T47D (cell line): Measurements from ENCODE around the gene GNAS.
"Not testable (repeated sequence)": the region's sequence is repeated elsewhere in the genome, so short reads cannot be mapped to it uniquely, and the experiment has no call there.

Experiments used
- DNase-seq, 2 experiments: peaks; one replicate each; pipeline versions ENCODE4 v3.0.0 to v3.0.0-alpha.2; 2011 to 2012; ENCODE audit warnings: low read depth in 1 of 2, low spot score in 1 of 2
- JUND ChIP-seq: IDR thresholded peaks from 2 replicates; pipeline ENCODE4 v1.6.1; 2012; ENCODE audit warnings: low read depth
- in situ Hi-C: cut with HindIII; loops from 2 replicates; pipeline ENCODE4 v1.10.0; 2016; ENCODE audit warnings: low sequenced_read_pairs, low pct_unique_long_range_greater_than_20kb

GNAS gene

DNA sequence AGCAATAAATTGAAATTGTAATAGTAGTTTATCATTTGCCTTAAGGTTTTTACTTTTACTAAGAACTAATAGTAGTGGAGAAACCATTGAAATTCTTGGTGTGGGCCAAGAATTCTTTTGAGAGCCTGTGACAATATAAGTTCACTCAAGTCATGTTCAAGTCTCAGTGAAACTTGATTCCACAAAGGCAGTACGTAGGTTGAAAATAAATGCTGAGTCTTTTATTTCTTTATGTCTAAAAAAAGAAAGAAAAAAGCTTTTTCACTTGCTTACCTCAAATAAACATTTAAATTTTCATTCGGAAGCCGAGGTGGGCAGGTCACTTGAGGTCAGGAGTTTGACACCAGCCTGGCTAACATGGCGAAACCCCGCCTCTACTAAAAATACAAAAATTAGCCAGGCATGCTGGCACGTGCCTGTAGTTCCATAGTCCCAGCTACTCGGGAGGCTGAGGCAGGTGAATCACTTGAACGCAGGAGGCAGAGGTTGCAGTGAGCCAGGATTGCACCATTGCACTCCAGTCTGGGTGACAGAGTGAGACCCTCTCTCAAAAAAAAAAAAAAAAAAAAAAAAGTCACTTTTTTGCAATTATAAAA lies 70.7 kb downstream of the GNAS start:
- in situ Hi-C loops: no loop called here
- TF ChIP-seq JUND: no peak
- DNase-seq: no peak

- in situ Hi-C loops: no loop called here
These were observed 74.4 kb downstream of the GNAS start for GRCh38 chr20:58926802-58927489.

GRCh38 chr20:58927490-58928061 lies 75.1 kb downstream of the GNAS start:
- DNase-seq: no peak
- no peak for TF ChIP-seq JUND
- in situ Hi-C loops: no loop called here

More at GRCh38 chr20:58926802-58927489, 74.4 kb downstream of the GNAS start:
- no peak for TF ChIP-seq JUND
- DNase-seq: no peak

DNA sequence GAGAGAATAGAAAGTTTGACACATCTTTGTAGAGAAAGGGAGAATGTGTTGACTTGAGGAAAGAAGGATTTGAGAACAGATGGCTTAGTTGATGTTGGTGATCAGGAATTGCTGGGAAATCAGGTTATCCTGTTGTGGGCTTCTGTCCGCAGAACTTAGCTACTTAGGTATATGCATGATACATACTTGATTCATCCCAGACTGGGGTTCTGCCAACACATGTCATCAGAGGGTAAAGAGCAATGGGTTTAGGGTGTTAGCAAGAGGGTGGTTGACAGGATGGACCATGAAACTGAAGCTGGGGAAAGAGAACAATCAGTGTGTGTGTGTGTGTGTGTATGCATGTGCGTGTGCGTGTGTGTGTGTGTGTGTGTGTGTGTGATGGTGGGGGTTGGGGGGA lies 78.0 kb downstream of the GNAS start:
- no peak for TF ChIP-seq JUND
- DNase-seq: no peak
- in situ Hi-C loops: no loop called here

- in situ Hi-C loops: no loop called here
- no peak for DNase-seq
- no peak for TF ChIP-seq JUND
These were observed 79.7 kb downstream of the GNAS start for GRCh38 chr20:58932170-58932569.

DNA sequence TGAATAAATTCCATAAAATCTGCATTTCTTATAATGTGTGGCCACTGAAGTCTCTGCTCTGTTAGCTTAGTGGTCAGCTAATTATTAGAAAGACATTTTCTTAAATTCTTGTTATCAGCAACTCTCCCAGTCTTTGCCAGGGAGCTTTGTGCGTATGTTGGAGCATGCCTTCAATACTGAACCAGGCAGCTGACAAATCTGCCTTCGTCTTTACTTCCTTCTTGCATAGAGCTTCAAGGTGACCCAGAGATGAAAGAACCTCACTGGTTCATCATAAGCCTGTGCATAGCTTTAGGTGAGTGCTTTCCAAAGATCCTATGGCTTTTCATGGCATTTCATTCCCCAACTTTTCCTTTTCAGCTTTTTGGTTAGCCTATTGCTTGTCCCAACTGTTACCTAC lies 85.6 kb downstream of the GNAS start:
- TF ChIP-seq JUND: no peak
- in situ Hi-C loops: no loop called here
- DNase-seq: no peak

GRCh38 chr20:58938541-58938940 lies 86.0 kb downstream of the GNAS start:
- DNase-seq: no peak
- TF ChIP-seq JUND: no peak
- in situ Hi-C loops: no loop called here

- no peak for TF ChIP-seq JUND
- DNase-seq: no peak
- in situ Hi-C loops: no loop called here
These were observed 89.0 kb downstream of the GNAS start for GRCh38 chr20:58941471-58941870.

GRCh38 chr20:58942549-58942948 lies 90.0 kb downstream of the GNAS start:
- in situ Hi-C loops: no loop called here
- DNase-seq: no peak
- no peak for TF ChIP-seq JUND

- no peak for TF ChIP-seq JUND
- peak in 1 of 2 experiments; percentile 20 for DNase-seq
- in situ Hi-C loops: no loop called here
These were observed 92.1 kb downstream of the GNAS start for GRCh38 chr20:58944610-58945009.

DNA sequence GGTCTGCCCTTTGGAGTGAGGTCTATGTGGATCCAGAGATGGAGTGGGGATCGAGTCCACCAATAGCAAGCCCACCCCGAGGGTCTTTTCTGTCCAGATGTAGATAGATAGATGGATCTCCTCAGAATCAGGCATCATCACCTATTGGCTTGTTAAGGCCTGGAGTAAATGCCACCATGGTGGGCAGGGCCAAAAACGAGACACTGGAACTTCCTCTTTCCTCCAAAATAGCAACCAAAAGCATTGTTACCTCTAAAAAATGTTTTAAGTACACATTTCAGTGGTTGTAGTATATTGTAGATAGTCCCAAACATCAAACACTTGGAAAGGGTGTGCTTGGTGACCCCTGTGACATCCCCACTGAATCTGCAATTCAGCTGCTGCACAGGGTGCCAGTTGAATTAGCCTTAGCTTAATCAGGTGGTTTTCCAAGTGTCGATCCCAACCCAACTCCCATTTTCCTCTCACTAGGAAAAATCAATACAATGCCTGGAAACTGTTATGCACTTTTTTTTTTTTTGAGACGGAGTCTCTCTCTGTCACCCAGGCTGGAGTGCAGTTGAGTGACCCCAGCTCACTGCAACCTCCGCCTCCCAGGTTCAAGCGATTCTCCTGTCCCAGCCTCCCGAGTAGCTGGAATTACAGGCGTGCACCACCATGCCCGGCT lies 93.6 kb downstream of the GNAS start:
- DNase-seq: no peak
- TF ChIP-seq JUND: no peak
- in situ Hi-C loops: no loop called here

DNA sequence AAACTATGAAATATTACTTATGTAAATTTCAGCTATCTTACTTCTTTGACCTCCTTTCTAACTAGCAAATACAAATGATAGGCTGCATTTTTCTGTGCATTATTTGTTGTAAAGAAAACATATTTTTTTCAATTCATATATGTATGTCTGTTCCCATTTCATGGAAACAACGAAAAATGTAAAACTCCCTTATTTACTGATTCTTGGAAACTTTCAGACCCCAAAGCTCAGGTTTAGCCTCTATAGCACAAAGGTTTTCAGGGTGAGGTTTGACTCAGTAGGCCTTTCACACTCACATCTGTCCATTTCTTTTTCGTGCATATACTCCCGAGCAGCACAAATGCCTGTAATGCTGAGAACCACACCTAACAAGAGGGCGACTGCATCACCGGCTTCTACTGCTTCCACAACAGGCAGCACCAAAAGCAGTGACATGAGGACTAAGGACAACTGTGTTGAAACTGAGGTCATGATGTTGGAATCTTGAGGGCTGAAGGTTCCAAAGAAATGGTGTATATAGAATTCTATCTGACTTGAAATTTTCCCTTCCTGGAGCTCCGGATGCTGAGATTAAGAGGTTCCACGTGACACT lies 95.4 kb downstream of the GNAS start:
- in situ Hi-C loops, DNase-seq: not testable (repeated sequence)

- DNase-seq: no peak
- no peak for TF ChIP-seq JUND
- in situ Hi-C loops: no loop called here
These were observed 98.1 kb downstream of the GNAS start for GRCh38 chr20:58950603-58951002.
